Astrocyte (in vitro differentiated cells and primary cell): ENCODE results near the gene SLC25A47.

Experiments used
- EZH2 ChIP-seq: IDR thresholded peaks from 2 replicates; pipeline ENCODE4 v1.6.1; 2012; ENCODE audit warnings: mild to moderate bottlenecking, low read length, inconsistent platforms; ENCODE audit not compliant: insufficient read depth
- TF ChIP-seq, protein P1 (sequence below): IDR thresholded peaks from 2 replicates; pipeline ENCODE4 v1.5.1; 2011; ENCODE audit warnings: low read depth, mild to moderate bottlenecking, inconsistent platforms, low read length, moderate library complexity; ENCODE audit not compliant: insufficient read depth

DNA sequence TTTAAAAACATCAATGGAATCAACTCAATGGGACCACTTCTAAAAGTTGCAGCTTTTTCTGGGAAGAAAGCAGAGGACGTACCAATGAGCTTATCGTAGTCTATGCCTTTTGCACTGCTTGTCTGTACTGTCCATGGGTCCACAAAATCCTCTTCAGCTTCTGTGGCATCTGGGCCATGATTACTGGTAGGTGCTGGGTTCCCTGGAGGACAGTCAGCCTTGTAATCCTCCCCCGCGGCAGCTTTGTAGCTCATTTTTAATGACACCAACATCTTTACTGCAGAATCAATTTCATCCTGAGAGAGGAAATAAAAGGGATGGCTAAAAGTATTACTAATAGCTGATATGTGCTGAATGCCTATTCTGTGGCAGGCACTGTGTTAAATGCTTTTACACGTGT, 38.5 kb downstream of the SLC25A47 start:
- TF ChIP-seq, protein P1, sequence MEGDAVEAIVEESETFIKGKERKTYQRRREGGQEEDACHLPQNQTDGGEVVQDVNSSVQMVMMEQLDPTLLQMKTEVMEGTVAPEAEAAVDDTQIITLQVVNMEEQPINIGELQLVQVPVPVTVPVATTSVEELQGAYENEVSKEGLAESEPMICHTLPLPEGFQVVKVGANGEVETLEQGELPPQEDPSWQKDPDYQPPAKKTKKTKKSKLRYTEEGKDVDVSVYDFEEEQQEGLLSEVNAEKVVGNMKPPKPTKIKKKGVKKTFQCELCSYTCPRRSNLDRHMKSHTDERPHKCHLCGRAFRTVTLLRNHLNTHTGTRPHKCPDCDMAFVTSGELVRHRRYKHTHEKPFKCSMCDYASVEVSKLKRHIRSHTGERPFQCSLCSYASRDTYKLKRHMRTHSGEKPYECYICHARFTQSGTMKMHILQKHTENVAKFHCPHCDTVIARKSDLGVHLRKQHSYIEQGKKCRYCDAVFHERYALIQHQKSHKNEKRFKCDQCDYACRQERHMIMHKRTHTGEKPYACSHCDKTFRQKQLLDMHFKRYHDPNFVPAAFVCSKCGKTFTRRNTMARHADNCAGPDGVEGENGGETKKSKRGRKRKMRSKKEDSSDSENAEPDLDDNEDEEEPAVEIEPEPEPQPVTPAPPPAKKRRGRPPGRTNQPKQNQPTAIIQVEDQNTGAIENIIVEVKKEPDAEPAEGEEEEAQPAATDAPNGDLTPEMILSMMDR, result no peak
- TF ChIP-seq EZH2, result no peak
